Measurements from ENCODE around the gene UROS.

Gene UROS

GRCh38 chr10:125781374-125781773, 41.7 kb downstream of the UROS start:
- no peak for DNase-seq (ENCODE audit: low spot score)
- H3K27ac ChIP-seq (ENCODE audit: poor library complexity, severe bottlenecking): no peak overlapping the region
- H3K4me1 ChIP-seq (ENCODE audit: insufficient read depth, poor library complexity, severe bottlenecking): no peaks in the 10 kb centered on the region
- H3K36me3 ChIP-seq (ENCODE audit: low read depth): no peaks in the 10 kb centered on the region
- no peaks in the 10 kb centered on the region for H3K9me3 ChIP-seq (ENCODE audit: severe bottlenecking)
- no peak for TF ChIP-seq CTCF (IDR thresholded peaks at IDR 0.05; ENCODE audit: poor library complexity, severe bottlenecking)
- no peak for ATAC-seq (ENCODE audit: low read depth)
- H3K4me3 ChIP-seq (ENCODE audit: severe bottlenecking): no peak overlapping the region
- H3K27me3 ChIP-seq (ENCODE audit: insufficient read depth, poor library complexity, severe bottlenecking): no peaks in the 10 kb centered on the region

- H3K9me3 ChIP-seq (ENCODE audit: severe bottlenecking): no peaks in the 10 kb centered on the region
- no peaks in the 10 kb centered on the region for H3K27me3 ChIP-seq (ENCODE audit: insufficient read depth, poor library complexity, severe bottlenecking)
- ATAC-seq (ENCODE audit: low read depth) (no peak), DNase-seq (ENCODE audit: low spot score) (no peak)
- H3K4me1 ChIP-seq (ENCODE audit: insufficient read depth, poor library complexity, severe bottlenecking): no peaks in the 10 kb centered on the region
- no peak overlapping the region for H3K27ac ChIP-seq (ENCODE audit: poor library complexity, severe bottlenecking)
- no peaks in the 10 kb centered on the region for H3K36me3 ChIP-seq (ENCODE audit: low read depth)
- H3K4me3 ChIP-seq (ENCODE audit: severe bottlenecking): no peak overlapping the region
- no peak for TF ChIP-seq CTCF (IDR thresholded peaks at IDR 0.05; ENCODE audit: poor library complexity, severe bottlenecking)
Observed at GRCh38 chr10:125779403-125780327, 43.4 kb downstream of the UROS start.

GRCh38 chr10:125778556-125778955, 44.5 kb downstream of the UROS start:
- H3K27ac ChIP-seq (ENCODE audit: poor library complexity, severe bottlenecking): no peak overlapping the region
- H3K36me3 ChIP-seq (ENCODE audit: low read depth): no peaks in the 10 kb centered on the region
- DNase-seq (ENCODE audit: low spot score) (no peak), ATAC-seq (ENCODE audit: low read depth) (no peak)
- no peaks in the 10 kb centered on the region for H3K9me3 ChIP-seq (ENCODE audit: severe bottlenecking)
- no peak overlapping the region for H3K4me3 ChIP-seq (ENCODE audit: severe bottlenecking)
- peaks cover 9% of the 10 kb centered on the region for H3K27me3 ChIP-seq (ENCODE audit: insufficient read depth, poor library complexity, severe bottlenecking)
- H3K4me1 ChIP-seq (ENCODE audit: insufficient read depth, poor library complexity, severe bottlenecking): no peaks in the 10 kb centered on the region
- no peak for TF ChIP-seq CTCF (IDR thresholded peaks at IDR 0.05; ENCODE audit: poor library complexity, severe bottlenecking)

GRCh38 chr10:125777806-125778205, 45.3 kb downstream of the UROS start:
- Histone ChIP-seq H3K27ac (ENCODE audit: poor library complexity, severe bottlenecking) (no peak overlapping the region), H3K4me3 (ENCODE audit: severe bottlenecking) (no peak overlapping the region), H3K27me3 (ENCODE audit: insufficient read depth, poor library complexity, severe bottlenecking) (peaks cover 12% of the 10 kb centered on the region), H3K4me1 (ENCODE audit: insufficient read depth, poor library complexity, severe bottlenecking) (no peaks in the 10 kb centered on the region), H3K36me3 (ENCODE audit: low read depth) (no peaks in the 10 kb centered on the region), H3K9me3 (ENCODE audit: severe bottlenecking) (no peaks in the 10 kb centered on the region)
- no peak for DNase-seq (ENCODE audit: low spot score)
- no peak for ATAC-seq (ENCODE audit: low read depth)
- no peak for TF ChIP-seq CTCF (IDR thresholded peaks at IDR 0.05; ENCODE audit: poor library complexity, severe bottlenecking)
